ENCODE data around the gene DCST1.
"Not testable (repeated sequence)": the region's sequence is repeated elsewhere in the genome, so short reads cannot be mapped to it uniquely, and the experiment has no call there.

DCST1 gene

GRCh38 chr1:155033524-155033923, at the start of gene DCST1, which contains the start of gene DCST2:
Gene DCST1, plus strand, starts transcription at chr1:155033824. Its CDS starts 213 bp downstream, at chr1:155034037.
Gene DCST2, minus strand, starts transcription at chr1:155033781. Its CDS starts 80 bp downstream, at chr1:155033701.
- no peak for DNase-seq

GRCh38 chr1:154986736-154987135, 46.9 kb upstream of the DCST1 start:
- DNase-seq, result not testable (repeated sequence)

DNA sequence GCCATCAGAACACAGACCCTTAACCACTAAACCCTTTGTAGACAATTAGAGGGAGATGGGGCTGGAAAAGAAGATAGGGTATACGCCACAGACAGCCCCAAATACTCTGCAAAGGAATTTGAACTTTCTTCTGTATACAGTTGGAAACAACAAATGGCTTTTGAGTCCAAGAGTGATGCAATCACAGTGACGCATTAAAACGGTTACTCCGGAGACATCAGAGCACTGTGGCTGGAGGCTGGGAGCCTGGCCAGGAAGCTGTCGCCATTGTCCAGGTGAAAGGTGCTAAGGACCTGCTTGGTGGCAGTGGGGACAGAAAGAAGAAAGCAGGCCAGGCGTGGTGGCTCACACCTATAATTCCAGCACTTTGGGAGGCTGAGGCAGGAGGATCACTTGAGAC, 46.3 kb upstream of the DCST1 start:
- no peak for DNase-seq

- no peak for DNase-seq
Measured at GRCh38 chr1:154988058-154988954, 45.3 kb upstream of the DCST1 start.

DNA sequence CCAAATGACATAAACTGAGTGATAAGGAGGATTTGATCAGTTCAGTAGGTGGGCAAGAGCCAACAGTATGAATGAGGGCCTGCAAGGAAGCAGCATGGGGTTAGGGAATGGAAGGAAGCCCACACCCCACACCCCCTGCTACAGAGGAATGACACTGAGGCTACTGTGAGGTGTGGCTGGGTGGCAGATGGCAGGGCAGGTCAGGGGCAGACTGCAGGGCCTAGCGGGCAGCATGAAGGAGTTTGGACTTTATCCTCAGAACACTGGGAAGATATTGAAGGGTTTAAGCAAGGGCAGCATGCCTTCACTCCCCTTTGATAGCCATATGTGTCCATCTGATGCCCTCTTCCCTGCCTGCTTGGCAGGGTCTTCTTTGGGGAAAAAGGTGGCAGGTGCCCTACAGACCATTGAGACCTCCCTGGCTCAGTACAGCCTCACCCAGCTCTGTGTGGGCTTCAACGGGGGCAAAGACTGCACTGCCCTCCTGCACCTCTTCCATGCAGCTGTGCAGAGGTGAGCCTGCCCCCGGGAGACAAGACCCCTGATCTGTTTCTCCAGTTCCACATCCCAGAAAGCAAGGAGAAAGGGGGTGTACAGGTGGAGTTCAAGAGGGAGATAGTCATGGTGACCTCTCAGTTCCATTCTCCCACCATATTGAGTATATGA, 44.3 kb upstream of the DCST1 start:
- DNase-seq, result no peak

DNA sequence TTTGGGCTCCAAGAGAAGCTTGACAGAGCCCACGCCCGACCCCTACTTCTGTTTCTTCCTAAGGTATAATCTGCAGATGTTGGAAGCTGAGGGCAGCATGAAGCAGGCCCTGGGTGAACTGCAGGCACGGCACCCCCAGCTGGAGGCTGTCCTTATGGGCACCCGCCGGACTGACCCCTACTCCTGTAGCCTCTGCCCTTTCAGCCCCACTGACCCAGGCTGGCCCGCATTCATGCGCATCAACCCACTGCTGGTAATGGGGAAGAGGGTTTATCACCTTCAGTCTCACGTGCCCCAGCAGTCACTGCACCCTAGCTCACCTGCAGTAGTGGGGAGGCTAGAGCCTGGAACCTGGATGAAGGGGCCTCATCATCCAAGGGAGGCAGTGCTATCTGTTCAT, 43.3 kb upstream of the DCST1 start:
- no peak for DNase-seq

- DNase-seq, result no peak
Measured at GRCh38 chr1:154992721-154993571, 40.7 kb upstream of the DCST1 start.

DNA sequence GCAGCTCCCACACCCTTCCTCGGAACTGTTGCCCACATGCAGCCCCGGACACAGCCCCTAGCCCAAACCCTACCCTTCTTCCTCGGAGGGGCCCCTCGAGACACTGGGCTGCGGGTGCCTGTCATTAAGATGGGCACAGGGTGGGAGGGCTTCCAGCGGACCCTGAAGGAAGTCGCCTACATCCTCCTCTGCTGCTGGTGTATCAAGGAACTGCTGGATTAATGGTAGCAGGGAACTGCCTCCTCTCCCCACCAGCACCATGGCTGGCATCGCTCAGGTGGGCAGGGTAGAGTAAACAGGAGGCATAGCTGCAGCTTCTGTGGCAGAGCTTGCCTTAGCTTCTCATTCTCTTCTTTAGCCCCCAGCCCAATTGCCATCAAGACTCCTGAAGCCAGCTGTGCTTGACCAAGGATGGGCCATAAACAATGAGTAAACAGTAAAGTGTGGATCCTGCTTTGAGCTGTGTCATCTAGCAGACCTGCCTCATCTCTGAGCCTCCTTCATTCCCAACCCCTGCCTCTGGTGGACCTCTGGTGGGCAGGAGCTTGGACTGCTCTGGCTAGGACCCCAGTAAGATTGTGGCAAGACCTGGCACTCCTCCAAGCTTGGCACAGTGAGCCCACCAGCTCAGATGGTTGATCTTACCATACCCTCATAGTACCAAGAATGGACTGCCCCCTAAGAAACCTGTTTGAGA, 39.9 kb upstream of the DCST1 start, which contains the start of gene LENEP:
Gene LENEP, plus strand, starts transcription at position 15 of the 697 bp plus-strand sequence. Its CDS starts 22 bp downstream, at position 37.
- DNase-seq, result no peak

- DNase-seq, result no peak
Measured at GRCh38 chr1:154994269-154994587, 39.4 kb upstream of the DCST1 start.

DNA sequence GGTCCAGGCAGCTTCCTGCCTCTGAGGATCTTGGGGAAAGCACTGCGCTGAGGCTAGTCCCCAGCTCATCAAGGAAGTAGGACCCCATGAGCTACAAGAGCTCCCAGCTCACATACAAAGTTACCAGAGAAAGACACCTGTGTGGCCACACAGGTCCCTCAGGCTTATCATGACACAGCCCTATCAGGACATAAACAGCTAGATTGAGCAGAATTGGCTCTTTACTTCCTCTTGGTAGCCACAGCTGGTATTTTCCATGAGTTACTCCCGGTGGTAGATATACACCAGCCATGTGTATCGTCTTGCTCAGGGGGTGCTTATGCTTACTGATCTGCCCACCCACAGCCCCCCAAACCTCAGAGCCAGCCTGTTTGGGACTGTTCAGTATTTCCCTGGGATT, 39.0 kb upstream of the DCST1 start:
- DNase-seq, result no peak

GRCh38 chr1:154995301-154995983, 38.2 kb upstream of the DCST1 start:
- DNase-seq, result peak; percentile 64

- DNase-seq, result peak; percentile 60
Measured at GRCh38 chr1:154996966-154997701, 36.5 kb upstream of the DCST1 start.

- no peak for DNase-seq
Measured at GRCh38 chr1:154998201-154998780, 35.3 kb upstream of the DCST1 start.

DNA sequence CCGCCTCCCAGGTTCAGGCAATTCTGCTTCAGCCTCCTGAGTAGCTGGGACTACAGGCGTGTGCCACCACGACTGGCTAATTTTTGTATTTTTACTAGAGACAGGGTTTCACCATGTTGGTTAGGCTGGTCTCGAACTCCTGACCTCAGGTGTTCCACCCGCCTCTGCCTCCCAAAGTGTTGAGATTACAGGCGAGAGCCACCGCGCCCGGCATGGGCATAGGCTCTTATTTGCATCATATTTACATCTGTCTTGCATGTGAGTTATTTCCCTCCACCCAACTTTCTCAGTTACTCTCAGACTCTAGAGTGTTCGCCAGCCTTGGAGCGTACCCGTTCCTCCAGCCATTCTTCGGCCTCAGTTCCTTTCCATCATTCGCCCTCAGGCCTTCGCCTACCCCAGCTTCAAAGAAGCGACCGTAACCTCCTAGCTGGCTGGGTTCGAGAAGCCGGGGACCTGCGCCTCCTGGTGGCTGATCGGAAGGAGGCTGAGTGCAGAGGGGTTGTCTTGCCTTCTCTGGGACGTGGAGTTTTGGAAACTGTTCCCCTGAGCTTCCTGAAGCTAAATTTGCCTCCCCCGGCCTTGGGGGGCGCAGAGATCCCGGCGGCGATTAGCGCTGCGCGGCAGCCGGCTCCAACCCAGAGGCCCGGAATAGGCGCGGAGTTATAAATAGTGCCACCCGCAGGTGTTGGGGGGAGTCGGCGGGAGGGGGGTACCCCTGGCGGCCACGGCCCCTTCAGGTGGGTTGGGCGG, 34.6 kb upstream of the DCST1 start:
- DNase-seq, result peak; percentile 64

GRCh38 chr1:154999571-155000410, 33.8 kb upstream of the DCST1 start:
- no peak for DNase-seq

DNA sequence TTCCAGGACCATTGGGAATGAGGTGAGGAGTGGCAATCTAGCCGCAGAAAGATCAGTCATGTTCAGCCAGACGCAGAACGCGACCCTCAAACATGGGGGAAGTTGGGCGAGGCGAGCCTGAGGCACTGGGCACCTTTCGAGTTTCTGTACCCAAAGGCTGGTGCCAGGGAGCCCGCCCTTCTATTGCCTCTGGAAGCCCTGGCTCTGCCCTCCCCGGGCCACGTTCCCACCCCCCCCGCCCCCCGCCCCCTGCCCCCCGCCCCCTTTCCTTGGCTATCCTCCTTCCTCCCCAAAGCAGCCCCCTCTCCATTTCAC, 33.3 kb upstream of the DCST1 start:
- no peak for DNase-seq

- peak; percentile 66 for DNase-seq
Measured at GRCh38 chr1:155000726-155001424, 32.7 kb upstream of the DCST1 start.

DNA sequence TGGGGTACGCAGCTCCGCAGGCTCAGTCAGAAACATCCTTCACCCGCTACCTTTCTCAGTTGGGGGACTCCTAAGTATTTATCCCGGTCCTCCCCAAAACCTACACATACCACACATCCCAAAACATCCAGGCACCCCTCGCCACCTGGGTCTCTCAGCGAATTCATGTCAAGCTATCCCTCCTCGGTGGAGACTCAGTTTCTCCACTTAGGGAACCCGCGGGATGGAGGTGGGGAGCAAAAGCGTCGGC, 32.3 kb upstream of the DCST1 start:
- no peak for DNase-seq
